HG03060 (cell line): Measurements from ENCODE around the gene RUNX2.

Source experiments
- ATAC-seq: cut with Tn5 transposase; IDR thresholded peaks from one replicate; pipeline ENCODE4 v1.9.1; 2021; ENCODE audit warnings: low read depth, moderate number of reproducible peaks; ENCODE audit not compliant: unreplicated experiment

The RUNX2 gene

DNA sequence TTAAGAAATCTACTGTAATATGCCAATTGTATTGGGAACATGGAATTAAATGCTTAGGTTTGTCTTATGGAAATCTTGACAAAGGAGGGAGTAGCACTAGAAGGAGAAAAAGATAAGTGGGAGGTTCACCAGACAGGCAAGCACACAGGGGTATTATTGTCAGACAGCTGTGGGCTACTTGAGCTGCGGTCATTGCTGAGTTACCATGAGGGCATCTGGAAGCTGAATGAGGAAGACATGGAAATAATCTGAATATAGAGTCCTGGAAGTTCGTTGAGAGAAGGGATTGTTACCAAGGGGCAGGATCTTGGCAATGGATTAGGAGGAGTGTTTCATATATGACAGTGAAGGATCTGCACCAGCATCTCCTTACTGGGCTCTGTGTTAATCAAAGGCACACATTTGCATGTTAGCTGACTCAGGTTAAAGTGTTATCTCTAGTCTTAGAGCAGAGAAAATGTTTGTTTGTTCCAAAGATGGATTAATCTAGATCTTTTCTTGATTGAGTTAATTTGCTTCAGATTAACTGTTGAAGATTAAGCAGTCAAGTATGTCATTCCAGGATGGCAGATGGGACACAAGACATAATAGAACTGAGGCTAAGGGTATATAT is 102.6 kb downstream of the RUNX2 start:
- no peak for ATAC-seq

GRCh38 chr6:45431317-45432065 is 103.4 kb downstream of the RUNX2 start:
- no peak for ATAC-seq

GRCh38 chr6:45432977-45433376 is 104.8 kb downstream of the RUNX2 start:
- no peak for ATAC-seq

DNA sequence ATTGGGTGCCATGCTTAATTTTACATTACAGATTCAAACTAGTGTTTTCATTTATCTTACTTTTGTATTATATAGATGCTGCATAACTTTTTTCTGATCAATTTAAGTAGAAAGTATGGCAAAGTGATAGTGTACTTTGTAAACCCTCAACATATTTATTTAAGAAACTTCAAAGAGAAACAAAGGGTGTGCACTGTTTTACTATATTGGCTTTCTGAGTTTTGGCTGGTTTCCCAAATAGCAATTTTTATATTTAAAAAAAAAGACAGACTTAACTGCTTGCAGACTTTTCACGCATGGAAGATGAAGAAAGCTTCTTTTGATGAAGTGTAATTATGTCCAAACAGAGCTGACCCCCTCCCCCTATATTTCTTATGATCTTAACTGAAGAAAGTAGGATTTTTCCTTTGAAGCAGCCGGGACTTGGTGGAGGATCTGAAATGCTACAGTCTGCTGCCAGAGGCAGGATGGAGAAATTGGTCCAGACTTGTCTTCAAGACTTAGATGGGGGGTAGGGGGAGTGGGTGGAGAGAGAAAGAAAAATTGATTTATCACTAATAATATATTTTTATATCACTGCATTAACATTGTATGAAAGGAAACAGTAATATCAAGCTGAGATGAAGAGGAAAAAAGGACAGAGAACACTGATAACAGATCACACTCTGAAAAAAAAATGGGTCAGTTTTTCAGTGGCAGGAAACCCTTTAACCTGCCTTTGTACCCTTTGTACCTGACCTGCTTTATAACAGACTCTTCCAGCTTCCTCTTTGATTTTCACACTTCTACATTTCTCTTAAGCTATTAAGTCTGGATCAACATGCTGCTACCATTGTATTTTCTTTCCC is 105.6 kb downstream of the RUNX2 start:
- no peak for ATAC-seq

DNA sequence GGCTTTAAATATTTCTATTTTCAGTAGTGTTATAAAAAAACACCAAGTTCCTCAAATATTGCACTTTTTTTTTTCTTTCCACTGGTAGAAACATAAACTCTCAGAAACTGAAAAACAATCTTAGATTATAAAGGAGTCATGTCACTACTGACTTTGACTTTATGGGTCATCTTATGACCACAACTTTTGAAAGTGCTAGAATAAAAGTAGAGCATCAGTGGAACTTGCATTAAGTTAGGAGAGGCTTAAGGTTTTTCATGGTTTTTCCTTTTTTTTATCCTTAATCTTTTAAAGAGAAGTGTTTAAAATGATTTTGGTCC is 106.2 kb downstream of the RUNX2 start:
- no peak for ATAC-seq

GRCh38 chr6:45436544-45437438 is 108.7 kb downstream of the RUNX2 start:
- no peak for ATAC-seq

DNA sequence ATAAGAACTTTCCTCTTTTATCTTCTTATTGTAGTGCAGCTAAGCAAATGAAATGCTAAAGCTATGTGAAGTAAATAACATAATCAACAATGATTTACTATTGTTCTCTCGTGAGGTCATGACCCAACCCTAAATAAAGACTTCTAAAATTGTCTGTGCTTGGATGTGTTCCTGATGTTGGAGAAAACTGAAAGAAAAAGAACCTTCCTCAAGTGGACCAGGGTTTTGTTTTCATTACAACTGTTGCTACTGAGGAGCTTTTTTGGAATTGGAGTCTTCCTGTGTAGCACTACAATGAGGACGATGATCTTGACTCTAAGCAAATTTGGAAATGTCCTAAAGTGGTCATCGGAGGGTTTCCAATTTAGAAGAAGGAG is 109.3 kb downstream of the RUNX2 start:
- no peak for ATAC-seq

DNA sequence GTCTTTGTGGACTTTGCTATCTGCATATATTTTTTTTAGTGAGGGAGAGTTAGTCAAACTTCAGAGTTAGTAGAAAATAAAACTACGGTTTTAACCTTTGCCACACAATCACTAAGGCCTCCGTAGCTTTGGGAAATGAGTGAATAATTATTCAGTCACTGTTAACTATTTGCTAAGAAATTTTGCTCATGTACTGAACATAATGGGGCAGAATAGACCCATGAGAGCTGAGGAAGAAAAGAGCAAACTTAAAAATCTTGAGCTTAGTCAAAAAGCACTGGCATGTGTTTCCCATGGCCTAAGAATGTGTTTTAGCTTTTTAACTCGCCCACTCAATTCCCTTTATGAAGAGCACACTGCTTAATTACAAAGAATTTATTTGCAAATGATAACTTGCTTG is 110.0 kb downstream of the RUNX2 start:
- no peak for ATAC-seq

- ATAC-seq, result no peak
Observed at GRCh38 chr6:45438849-45439406, 110.8 kb downstream of the RUNX2 start.

- ATAC-seq, result no peak
Observed at GRCh38 chr6:45439459-45439858, 111.3 kb downstream of the RUNX2 start.

- no peak for ATAC-seq
Observed at GRCh38 chr6:45439861-45440388, 111.8 kb downstream of the RUNX2 start.

DNA sequence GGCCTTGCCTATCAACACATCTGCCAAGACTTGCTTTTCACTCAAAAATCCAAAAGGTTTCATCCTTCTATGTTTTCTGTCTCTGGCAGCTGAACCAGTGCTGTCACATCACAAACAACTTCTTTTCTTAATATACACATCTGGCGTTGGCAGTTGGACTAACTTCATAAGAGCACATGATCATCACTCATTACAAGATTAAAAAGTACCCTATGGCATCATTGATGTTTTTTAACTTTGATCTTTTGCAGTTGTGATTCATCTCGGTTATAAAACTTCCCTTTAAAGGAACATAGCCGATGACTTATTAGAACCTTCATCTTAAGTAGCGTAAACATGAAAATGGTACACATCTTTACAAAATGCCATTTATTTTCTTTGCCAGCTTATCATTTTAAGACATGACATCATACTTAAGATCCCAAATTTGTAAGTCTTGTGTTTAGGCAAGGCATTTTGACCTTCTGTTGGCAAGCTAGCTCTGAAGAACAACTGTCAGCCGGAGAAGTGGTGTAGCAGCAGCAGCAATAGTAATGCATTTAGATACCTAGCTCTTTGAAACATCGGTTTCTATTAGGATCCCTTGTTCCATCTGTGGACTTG is 113.8 kb downstream of the RUNX2 start:
- ATAC-seq, result no peak

- no peak for ATAC-seq
Observed at GRCh38 chr6:45442716-45443115, 114.6 kb downstream of the RUNX2 start.

DNA sequence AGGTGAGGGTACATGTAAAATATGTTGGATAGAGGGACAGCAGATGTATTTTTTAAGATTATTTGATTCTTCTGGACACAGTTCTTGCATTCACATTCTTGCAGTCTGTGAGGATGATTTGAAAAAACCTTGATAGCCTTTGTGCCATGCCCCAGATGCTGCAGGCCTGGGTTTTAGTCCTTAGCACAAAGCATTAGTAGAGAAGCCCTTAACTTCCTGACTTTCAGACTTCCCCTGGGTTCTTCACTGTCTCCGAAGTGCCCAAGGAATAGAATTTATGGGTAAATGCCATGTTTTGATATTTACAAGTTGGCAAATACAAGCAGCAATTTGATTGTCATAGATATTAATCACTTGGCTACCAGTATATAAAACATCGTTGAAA is 117.2 kb downstream of the RUNX2 start:
- ATAC-seq, result no peak

DNA sequence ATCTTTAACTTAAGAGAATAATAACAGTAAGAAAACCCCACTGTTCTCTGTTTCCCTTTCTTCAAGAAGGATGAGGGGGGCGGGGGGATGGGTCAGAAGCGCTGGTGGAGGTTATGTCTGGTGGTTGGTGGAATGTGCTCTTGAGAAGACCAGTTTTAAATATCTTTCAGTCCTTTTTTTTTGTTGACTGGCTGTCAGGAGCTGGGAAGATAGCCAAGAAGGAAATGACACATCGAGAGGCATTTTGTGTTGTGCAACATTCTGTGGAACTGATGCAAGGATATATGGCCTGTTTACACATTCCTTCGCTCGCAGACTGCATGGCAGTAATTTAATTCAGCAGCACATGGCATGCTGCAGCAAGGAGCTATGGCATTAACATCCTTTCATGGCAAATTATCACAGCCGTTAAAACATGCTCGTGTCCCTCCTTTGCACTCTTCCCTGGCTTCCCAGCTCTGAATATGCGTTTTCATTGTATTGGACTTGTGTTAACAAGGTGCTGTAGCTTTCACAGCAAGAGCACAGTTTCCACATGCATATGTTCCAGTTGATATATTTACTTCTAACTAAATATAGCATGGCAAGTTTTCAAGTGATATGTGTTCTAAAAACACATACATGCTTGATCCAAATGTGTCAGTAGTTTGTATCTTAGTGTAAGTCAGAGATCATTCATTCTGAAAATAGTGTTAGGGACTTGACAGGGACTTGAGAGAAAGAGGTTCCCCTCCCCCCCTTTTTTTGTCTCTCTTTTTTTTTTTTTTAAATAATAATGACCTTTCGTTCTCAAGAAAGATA is 117.8 kb downstream of the RUNX2 start:
- ATAC-seq, result no peak

DNA sequence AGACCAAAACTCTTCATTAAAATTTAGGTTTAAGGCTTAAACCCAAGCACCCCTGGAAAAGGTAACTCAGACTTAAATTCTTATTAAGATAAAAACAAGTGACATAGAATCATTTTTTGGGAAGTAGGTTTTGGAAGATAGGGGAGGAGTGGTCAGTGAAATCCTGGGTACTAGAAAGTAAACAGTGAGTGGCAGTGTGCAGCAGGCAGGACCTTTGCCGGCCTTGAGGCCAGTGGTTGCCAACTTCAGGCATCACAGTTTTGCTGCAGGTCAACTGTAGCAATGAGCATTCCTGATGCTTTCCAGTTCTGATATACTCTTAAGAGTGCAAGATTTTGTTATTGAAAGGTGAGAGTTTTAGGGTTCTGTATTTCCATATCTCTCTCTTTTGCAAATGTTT is 118.9 kb downstream of the RUNX2 start:
- no peak for ATAC-seq

DNA sequence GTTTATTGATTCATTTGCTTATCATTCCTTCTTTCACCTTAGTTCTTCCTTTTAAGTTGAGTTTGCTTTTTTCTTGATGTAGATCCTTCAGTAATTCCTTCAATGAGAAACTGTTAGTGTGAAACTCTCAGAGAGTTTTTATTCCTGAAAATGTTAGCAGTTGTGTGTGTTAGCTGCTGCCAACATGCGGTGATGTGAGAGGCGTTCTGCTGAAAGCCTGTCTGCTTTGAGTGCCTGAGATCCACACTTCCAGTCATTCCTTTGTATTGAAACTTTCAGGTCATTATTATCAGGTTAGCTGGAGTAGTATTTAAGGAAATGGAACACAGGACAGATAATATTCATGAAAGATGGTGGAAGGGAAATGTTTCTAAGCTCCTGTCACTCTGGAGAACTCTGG is 119.6 kb downstream of the RUNX2 start:
- ATAC-seq, result no peak

- ATAC-seq, result no peak
Observed at GRCh38 chr6:45448417-45449389, 120.6 kb downstream of the RUNX2 start.
